GM12875 (cell line): ENCODE measurements around the gene SCARF2.
"Not testable (repeated sequence)": the region's sequence is repeated elsewhere in the genome, so short reads cannot be mapped to it uniquely, and the experiment has no call there.

Experiments used
- H3K4me3 ChIP-seq: one replicate; pipeline ENCODE4 v1.5.1; 2011; ENCODE audit warnings: low read depth, low read length, control low read depth
- CTCF ChIP-seq: IDR thresholded peaks from 2 replicates; pipeline ENCODE4 v1.5.1; 2011; ENCODE audit warnings: low read depth, mild to moderate bottlenecking, control low read depth, inconsistent platforms, low read length, moderate library complexity, borderline replicate concordance; ENCODE audit not compliant: insufficient read depth

The SCARF2 gene

GRCh38 chr22:20475115-20475436 is 37.5 kb upstream of the SCARF2 start:
- H3K4me3 ChIP-seq = no peak overlapping the region
- no peak for TF ChIP-seq CTCF

GRCh38 chr22:20472629-20473442 is 35.2 kb upstream of the SCARF2 start:
- H3K4me3 ChIP-seq = no peak overlapping the region
- no peak for TF ChIP-seq CTCF

- H3K4me3 ChIP-seq = no peak overlapping the region
- TF ChIP-seq CTCF = no peak
Observed at GRCh38 chr22:20471126-20471833, 33.7 kb upstream of the SCARF2 start.

GRCh38 chr22:20470525-20470924 is 32.9 kb upstream of the SCARF2 start:
- H3K4me3 ChIP-seq = not testable (repeated sequence)

- no peak overlapping the region for H3K4me3 ChIP-seq
- no peak for TF ChIP-seq CTCF
Observed at GRCh38 chr22:20469110-20469868, 31.7 kb upstream of the SCARF2 start.

- no peak overlapping the region for H3K4me3 ChIP-seq
- TF ChIP-seq CTCF = no peak
Observed at GRCh38 chr22:20466659-20467379, 29.2 kb upstream of the SCARF2 start.

- no peak overlapping the region for H3K4me3 ChIP-seq
- no peak for TF ChIP-seq CTCF
Observed at GRCh38 chr22:20465759-20466077, 28.1 kb upstream of the SCARF2 start.
